Suppressor macrophage treated with lipopolysaccharide for 1 hour (primary cell): ENCODE data around the gene NSD2.

Source experiments
- DNase-seq, 3 donors: peaks; one replicate each; pipeline ENCODE4 v3.0.0-alpha.2; 2020 to 2022

Gene NSD2

GRCh38 chr4:1866189-1866661 lies 5.0 kb upstream of the NSD2 start:
- DNase-seq: no peak

- DNase-seq: no peak
These were observed 2.9 kb upstream of the NSD2 start for GRCh38 chr4:1868293-1868692.

- no peak for DNase-seq
These were observed 2.3 kb upstream of the NSD2 start for GRCh38 chr4:1868912-1869311.

- DNase-seq: no peak
These were observed 1.5 kb upstream of the NSD2 start for GRCh38 chr4:1869530-1870327.

GRCh38 chr4:1870328-1870577 lies 940 bp upstream of the NSD2 start:
- peak; percentile 73 to 93 (median 83) for DNase-seq

GRCh38 chr4:1871471-1872021 lies 353 bp downstream of the NSD2 start:
- peak in 2 of 3 donors; percentile 33 to 68 for DNase-seq

GRCh38 chr4:1872870-1873269 lies 1.7 kb downstream of the NSD2 start:
- peak; percentile 16 to 42 (median 41) for DNase-seq

- no peak for DNase-seq
These were observed 2.1 kb downstream of the NSD2 start for GRCh38 chr4:1873291-1873690.

GRCh38 chr4:1873776-1874175 lies 2.6 kb downstream of the NSD2 start:
- no peak for DNase-seq

- DNase-seq: no peak
These were observed 3.0 kb downstream of the NSD2 start for GRCh38 chr4:1874201-1874600.

GRCh38 chr4:1879485-1879884 lies 8.3 kb downstream of the NSD2 start:
- no peak for DNase-seq

- DNase-seq: no peak
These were observed 9.1 kb downstream of the NSD2 start for GRCh38 chr4:1880332-1880731.

GRCh38 chr4:1882850-1883271 lies 11.7 kb downstream of the NSD2 start:
- no peak for DNase-seq

- DNase-seq: no peak
These were observed 12.4 kb downstream of the NSD2 start for GRCh38 chr4:1883583-1883982.

GRCh38 chr4:1885414-1885813 lies 14.2 kb downstream of the NSD2 start:
- DNase-seq: no peak

- peak; percentile 49 to 55 (median 51) for DNase-seq
These were observed 15.9 kb downstream of the NSD2 start for GRCh38 chr4:1887052-1887451.

- DNase-seq: peak; percentile 51 to 65 (median 57)
These were observed 19.9 kb downstream of the NSD2 start for GRCh38 chr4:1890979-1891570.

GRCh38 chr4:1895971-1896657 lies 24.9 kb downstream of the NSD2 start:
- DNase-seq: no peak

- DNase-seq: no peak
These were observed 25.4 kb downstream of the NSD2 start for GRCh38 chr4:1896658-1896991.

- DNase-seq: no peak
These were observed 26.8 kb downstream of the NSD2 start for GRCh38 chr4:1898007-1898406.

GRCh38 chr4:1898681-1899080 lies 27.5 kb downstream of the NSD2 start:
- DNase-seq: no peak

- peak; percentile 83 to 89 (median 88) for DNase-seq
These were observed 28.2 kb downstream of the NSD2 start for GRCh38 chr4:1899149-1900086.

- no peak for DNase-seq
These were observed 28.9 kb downstream of the NSD2 start for GRCh38 chr4:1900087-1900433.
